Measurements from ENCODE around the gene GFI1B.

GFI1B gene

DNA sequence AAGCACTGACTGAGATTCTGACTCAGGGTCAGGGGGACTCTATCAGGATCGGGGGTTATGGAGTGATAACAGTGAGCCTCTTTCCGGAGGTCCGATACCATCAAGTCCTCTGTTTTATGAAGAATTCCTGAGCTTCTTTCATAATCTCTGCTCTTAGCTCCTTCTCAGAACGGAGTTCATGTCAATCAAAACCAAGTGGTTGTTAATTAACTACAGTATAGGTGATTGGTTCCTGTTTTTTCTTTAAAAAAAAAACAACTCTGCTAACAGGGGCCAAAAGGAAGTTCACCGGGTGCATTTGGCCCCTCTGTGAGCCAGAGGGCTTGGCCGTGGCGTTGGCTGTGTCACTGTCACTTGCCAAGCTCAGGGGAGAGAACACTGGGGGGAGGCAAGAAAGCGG lies 4.0 kb downstream of the GFI1B start:
- peaks cover 35% of the 10 kb centered on the region for H3K27me3 ChIP-seq
- H3K9me3 ChIP-seq: no peaks in the 10 kb centered on the region
- no peak for DNase-seq
- no peaks in the 10 kb centered on the region for H3K36me3 ChIP-seq
- no peaks in the 10 kb centered on the region for H3K4me1 ChIP-seq
- TF ChIP-seq, protein P1, sequence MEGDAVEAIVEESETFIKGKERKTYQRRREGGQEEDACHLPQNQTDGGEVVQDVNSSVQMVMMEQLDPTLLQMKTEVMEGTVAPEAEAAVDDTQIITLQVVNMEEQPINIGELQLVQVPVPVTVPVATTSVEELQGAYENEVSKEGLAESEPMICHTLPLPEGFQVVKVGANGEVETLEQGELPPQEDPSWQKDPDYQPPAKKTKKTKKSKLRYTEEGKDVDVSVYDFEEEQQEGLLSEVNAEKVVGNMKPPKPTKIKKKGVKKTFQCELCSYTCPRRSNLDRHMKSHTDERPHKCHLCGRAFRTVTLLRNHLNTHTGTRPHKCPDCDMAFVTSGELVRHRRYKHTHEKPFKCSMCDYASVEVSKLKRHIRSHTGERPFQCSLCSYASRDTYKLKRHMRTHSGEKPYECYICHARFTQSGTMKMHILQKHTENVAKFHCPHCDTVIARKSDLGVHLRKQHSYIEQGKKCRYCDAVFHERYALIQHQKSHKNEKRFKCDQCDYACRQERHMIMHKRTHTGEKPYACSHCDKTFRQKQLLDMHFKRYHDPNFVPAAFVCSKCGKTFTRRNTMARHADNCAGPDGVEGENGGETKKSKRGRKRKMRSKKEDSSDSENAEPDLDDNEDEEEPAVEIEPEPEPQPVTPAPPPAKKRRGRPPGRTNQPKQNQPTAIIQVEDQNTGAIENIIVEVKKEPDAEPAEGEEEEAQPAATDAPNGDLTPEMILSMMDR (IDR thresholded peaks at IDR 0.05; ENCODE audit: low read depth, low read length): no peak
- H3K4me3 ChIP-seq (ENCODE audit: low read depth, low read length): no peak overlapping the region

GRCh38 chr9:132983491-132984201 lies 5.2 kb downstream of the GFI1B start:
- TF ChIP-seq, protein P1 (IDR thresholded peaks at IDR 0.05; ENCODE audit: low read depth, low read length): no peak
- no peak overlapping the region for H3K4me3 ChIP-seq (ENCODE audit: low read depth, low read length)

DNA sequence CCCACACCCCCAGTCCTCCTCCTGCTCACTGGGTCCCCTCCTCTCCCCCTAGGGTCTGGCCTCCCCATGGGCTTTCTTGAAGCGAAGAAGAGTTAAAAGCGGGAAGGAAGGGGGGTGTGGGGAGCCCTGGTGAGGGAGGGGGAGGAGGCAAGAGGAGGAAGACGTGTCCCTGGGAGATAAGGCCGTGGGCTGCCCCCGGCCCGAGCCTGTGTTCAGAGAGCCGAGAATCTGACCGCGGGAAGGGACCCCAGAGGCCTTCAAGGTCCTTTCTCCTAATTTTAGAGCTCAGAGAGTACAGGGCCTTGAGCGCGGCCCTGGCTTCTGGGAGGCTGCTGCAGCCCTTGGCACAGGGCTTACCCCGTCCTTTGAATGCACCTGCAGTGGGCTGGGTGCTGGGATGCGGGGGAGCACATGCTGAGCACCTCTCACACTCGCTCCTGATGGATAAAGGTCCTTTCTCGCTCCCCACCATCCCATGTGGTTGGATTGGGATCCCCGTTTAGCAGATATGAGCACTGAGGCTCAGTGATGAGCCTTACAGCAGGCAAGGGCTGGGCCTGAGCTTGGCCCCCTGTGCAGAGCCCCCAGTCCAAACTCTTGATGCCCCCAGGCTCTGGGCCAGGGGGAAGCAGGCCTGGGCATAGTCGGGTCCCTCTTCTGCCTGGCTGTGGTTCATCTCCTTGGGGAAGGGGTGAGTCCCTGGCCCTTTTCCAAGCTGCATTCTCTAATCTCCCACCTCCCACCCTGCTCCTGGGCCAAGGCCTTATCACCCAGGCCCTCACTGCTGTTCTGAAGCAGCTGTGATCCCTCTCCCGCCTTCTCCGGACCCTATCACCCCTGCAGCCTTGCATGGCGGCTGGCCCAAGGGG lies 5.9 kb downstream of the GFI1B start:
- Histone ChIP-seq H3K36me3 (no peaks in the 10 kb centered on the region), H3K9me3 (no peaks in the 10 kb centered on the region), H3K27me3 (peaks cover 19% of the 10 kb centered on the region), H3K4me3 (ENCODE audit: low read depth, low read length) (no peak overlapping the region), H3K4me1 (no peaks in the 10 kb centered on the region)
- TF ChIP-seq, protein P1 (IDR thresholded peaks at IDR 0.05; ENCODE audit: low read depth, low read length): no peak
- no peak for DNase-seq

More at GRCh38 chr9:132983491-132984201, 5.2 kb downstream of the GFI1B start:
- Histone ChIP-seq H3K36me3 (no peaks in the 10 kb centered on the region), H3K4me1 (no peaks in the 10 kb centered on the region), H3K27me3 (peaks cover 27% of the 10 kb centered on the region), H3K9me3 (no peaks in the 10 kb centered on the region)
- no peak for DNase-seq

DNA sequence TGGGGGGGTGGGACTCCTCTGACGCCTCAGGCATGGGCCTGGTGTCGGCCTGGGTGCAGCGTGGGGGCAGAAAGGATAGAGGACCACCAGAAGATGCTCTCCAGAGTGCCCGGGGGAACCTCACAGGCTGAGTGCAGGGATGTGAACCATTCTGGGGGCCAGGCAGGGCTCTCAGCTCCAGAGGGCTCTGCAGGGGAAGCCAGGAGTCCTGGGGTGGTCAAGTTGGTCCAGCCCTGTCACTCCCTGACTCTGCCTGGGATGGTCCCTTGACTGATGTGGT lies 6.5 kb downstream of the GFI1B start:
- no peaks in the 10 kb centered on the region for H3K9me3 ChIP-seq
- H3K27me3 ChIP-seq: peaks cover 13% of the 10 kb centered on the region
- TF ChIP-seq, protein P1 (IDR thresholded peaks at IDR 0.05; ENCODE audit: low read depth, low read length): no peak
- no peaks in the 10 kb centered on the region for H3K36me3 ChIP-seq
- no peak for DNase-seq
- no peaks in the 10 kb centered on the region for H3K4me1 ChIP-seq
- no peak overlapping the region for H3K4me3 ChIP-seq (ENCODE audit: low read depth, low read length)

GRCh38 chr9:132985489-132985888 lies 7.0 kb downstream of the GFI1B start:
- Histone ChIP-seq H3K27me3 (peaks cover 9% of the 10 kb centered on the region), H3K4me3 (ENCODE audit: low read depth, low read length) (no peak overlapping the region), H3K9me3 (no peaks in the 10 kb centered on the region), H3K4me1 (no peaks in the 10 kb centered on the region), H3K36me3 (no peaks in the 10 kb centered on the region)
- no peak for DNase-seq
- TF ChIP-seq, protein P1 (IDR thresholded peaks at IDR 0.05; ENCODE audit: low read depth, low read length): no peak

GRCh38 chr9:132986114-132986513 lies 7.6 kb downstream of the GFI1B start:
- H3K36me3 ChIP-seq: no peaks in the 10 kb centered on the region
- no peak overlapping the region for H3K4me3 ChIP-seq (ENCODE audit: low read depth, low read length)
- TF ChIP-seq, protein P1 (IDR thresholded peaks at IDR 0.05; ENCODE audit: low read depth, low read length): no peak
- H3K9me3 ChIP-seq: no peaks in the 10 kb centered on the region
- H3K27me3 ChIP-seq: peaks cover 2% of the 10 kb centered on the region
- no peak for DNase-seq
- H3K4me1 ChIP-seq: no peaks in the 10 kb centered on the region
